Activated CD4-positive, alpha-beta T cell treated with anti-CD3 and anti-CD28 coated beads for 36 hours (primary cell): Measurements from ENCODE around the gene PLEKHJ1. TPM values are rescaled to one million over a fixed set of nuclear protein-coding genes. Genes with fewer than 3 reads are reported as not detected.

ENCODE experiments used
- microRNA-seq: library from miRNA; unstranded; fragments of <30 nt; microRNA quantifications from one replicate; pipeline ENCODE4 v1.2.0, GENCODE V29; 2021; ENCODE audit warnings: borderline replicate concordance
- total RNA-seq, 2 experiments: library from RNA; stranded (reverse); gene quantifications; one replicate each; pipeline ENCODE4 v1.2.3, GENCODE V29; 2021

The PLEKHJ1 gene
- total RNA-seq, 2 experiments from 2014 or later: 38.4 to 61.8 TPM

Small RNAs within 50 kb of the gene (microRNA-seq; reads per million reads assigned to microRNA genes)
- gene MIR1227 (14.4 reads per million, percentile 37 among the genes with 10 or more reads in this experiment), gene MIR4321 (not detected)

Other genes starting within 250 kb of the PLEKHJ1 start
- gene BTBD2, start 220.6 kb downstream of the PLEKHJ1 start, total RNA-seq: 10 to 100 TPM; 46.7 to 61.8 TPM
- 100 to 1,000 TPM; 139 to 155 TPM for gene MKNK2, start 185.1 kb downstream of the PLEKHJ1 start, total RNA-seq
- 100 to 1,000 TPM; 148 to 156 TPM for gene MOB3A, start 140.0 kb downstream of the PLEKHJ1 start, total RNA-seq
- gene IZUMO4, start 139.4 kb downstream of the PLEKHJ1 start, total RNA-seq: 10 to 100 TPM; 15.2 to 16.6 TPM
- 100 to 1,000 TPM in 1 of 2 experiments, 10 to 100 TPM in 1; 82.7 to 105 TPM for gene AP3D1, start 84.8 kb downstream of the PLEKHJ1 start, total RNA-seq
- gene DOT1L, start 72.4 kb downstream of the PLEKHJ1 start, total RNA-seq: 10 to 100 TPM; 62.5 to 73.8 TPM
- gene SF3A2, start 495 bp upstream of the PLEKHJ1 start, total RNA-seq: 100 to 1,000 TPM; 146 to 192 TPM
- 1 to 10 TPM; 1.9 to 2.7 TPM for gene AMH, start 13.0 kb upstream of the PLEKHJ1 start, total RNA-seq
- under 1 TPM; 0.39 to 0.75 TPM for gene JSRP1, start 20.1 kb upstream of the PLEKHJ1 start, total RNA-seq
- not detected for gene PEAK3, start 45.8 kb upstream of the PLEKHJ1 start, total RNA-seq
- not detected for gene LINGO3, start 71.8 kb upstream of the PLEKHJ1 start, total RNA-seq
- 100 to 1,000 TPM; 113 to 134 TPM for gene LSM7, start 92.3 kb upstream of the PLEKHJ1 start, total RNA-seq
- 10 to 100 TPM; 37.7 to 48.5 TPM for gene SPPL2B, start 92.4 kb upstream of the PLEKHJ1 start, total RNA-seq
- not detected for gene TMPRSS9, start 123.9 kb upstream of the PLEKHJ1 start, total RNA-seq
- gene TIMM13, start 191.3 kb upstream of the PLEKHJ1 start, total RNA-seq: 100 to 1,000 TPM in 1 of 2 experiments, 10 to 100 TPM in 1; 70.7 to 104 TPM
- gene LMNB2, start 220.6 kb upstream of the PLEKHJ1 start, total RNA-seq: 10 to 100 TPM; 91.0 to 93.9 TPM
- gene GADD45B, start 239.8 kb upstream of the PLEKHJ1 start, total RNA-seq: 10 to 100 TPM; 57.7 to 71.2 TPM